A549 treated with CORT108297 at 1 μM for 4 hours (cell line): ENCODE measurements around the gene SERPINA9. TPM values are rescaled to one million over a fixed set of nuclear protein-coding genes. Genes with fewer than 3 reads are reported as not detected.

ENCODE experiments used
- total RNA-seq: library from RNA; stranded (reverse); fragments of 200-300 nt; extraction: Qiagen RNA extraction; gene quantifications from 5 replicates; pipeline ENCODE4 v1.2.3, GENCODE V29; 2022

Gene SERPINA9
- total RNA-seq, result 0.08 TPM in 1 of 5 replicates, not detected in the others

GRCh38 chr14:94476023-94476422, at the start of gene SERPINA9:
SERPINA9 (minus strand) TSS chr14:94476197; CDS start chr14:94469840, 6,357 bp downstream.

GRCh38 chr14:94509356-94509755, 33.4 kb upstream of the SERPINA9 start, which contains the start of gene SERPINA12:
SERPINA12 (minus strand) TSS chr14:94509469; CDS start chr14:94498397, 11,072 bp downstream.

Other genes starting within 250 kb of the SERPINA9 start
- 0.02 to 0.04 TPM in 2 of 5 replicates, not detected in the others for gene SERPINA10, start 182.9 kb downstream of the SERPINA9 start, total RNA-seq
- gene SERPINA6, start 152.9 kb downstream of the SERPINA9 start, total RNA-seq, result 0.63 to 1.1 TPM (median 0.95 TPM) in 5 replicates
- gene SERPINA2, start 109.5 kb downstream of the SERPINA9 start, total RNA-seq, result not detected in 5 replicates
- 0.54 to 0.88 TPM (median 0.67 TPM) in 5 replicates for gene SERPINA1, start 87.6 kb downstream of the SERPINA9 start, total RNA-seq
- gene SERPINA11, start 23.4 kb downstream of the SERPINA9 start, total RNA-seq, result not detected in 5 replicates
- not detected in 5 replicates for gene SERPINA12, start 33.3 kb upstream of the SERPINA9 start, total RNA-seq
- not detected in 5 replicates for gene SERPINA4, start 85.2 kb upstream of the SERPINA9 start, total RNA-seq
- 0.05 to 0.16 TPM (median 0.14 TPM) in 5 replicates for gene SERPINA5, start 105.2 kb upstream of the SERPINA9 start, total RNA-seq
- gene SERPINA3, start 136.2 kb upstream of the SERPINA9 start, total RNA-seq, result 6.6 to 11.2 TPM (median 9.0 TPM) in 5 replicates